Smooth muscle cell (in vitro differentiated cells): ENCODE measurements around the gene GPR26. TPM values are rescaled to one million over a fixed set of nuclear protein-coding genes. Genes with fewer than 3 reads are reported as not detected.

Experiments
- DNase-seq: peaks from one replicate; lab custom pipeline; 2025; ENCODE audit not compliant: unreplicated experiment; lab: John Stamatoyannopoulos, UW
- H2AFZ ChIP-seq: fragments of 200-600 bp; sonication (generic); 2 replicates; pipeline ENCODE4 v1.6.0; 2016; ENCODE audit warnings: antibody characterized with exemption, low read depth, mild to moderate bottlenecking
- H3F3A ChIP-seq: fragments of 200-600 bp; sonication (generic); 2 replicates; pipeline ENCODE4 v1.6.0; 2017; ENCODE audit warnings: antibody characterized with exemption, low read depth
- H3K27ac ChIP-seq: fragments of 200-600 bp; sonication (generic); 2 replicates; pipeline ENCODE4 v1.5.1; 2016; ENCODE audit warnings: low read depth, mild to moderate bottlenecking
- H3K27me3 ChIP-seq: fragments of 200-600 bp; sonication (generic); 2 replicates; pipeline ENCODE4 v1.6.1; 2016; ENCODE audit warnings: low read depth, mild to moderate bottlenecking
- H3K36me3 ChIP-seq: fragments of 200-600 bp; sonication (generic); 2 replicates; pipeline ENCODE4 v1.5.1; 2016; ENCODE audit warnings: low read depth
- H3K4me1 ChIP-seq: fragments of 200-600 bp; sonication (generic); 2 replicates; pipeline ENCODE4 v1.5.1; 2016; ENCODE audit warnings: low read depth
- H3K4me2 ChIP-seq: fragments of 200-600 bp; sonication (generic); 2 replicates; pipeline ENCODE4 v1.6.0; 2016; ENCODE audit warnings: mild to moderate bottlenecking
- H3K4me3 ChIP-seq: fragments of 200-600 bp; sonication (generic); 2 replicates; pipeline ENCODE4 v1.5.1; 2016; ENCODE audit warnings: mild to moderate bottlenecking
- H3K79me2 ChIP-seq: fragments of 200-600 bp; sonication (generic); 2 replicates; pipeline ENCODE4 v1.6.0; 2016; ENCODE audit warnings: low read depth, mild to moderate bottlenecking
- H3K9ac ChIP-seq: fragments of 200-600 bp; sonication (generic); 2 replicates; pipeline ENCODE4 v1.6.0; 2016; ENCODE audit warnings: low read depth
- H3K9me3 ChIP-seq: fragments of 200-600 bp; sonication (generic); replicated peaks from 2 replicates; pipeline ENCODE4 v1.5.1; 2016; ENCODE audit warnings: low read depth
- H4K20me1 ChIP-seq: fragments of 200-600 bp; sonication (generic); 2 replicates; pipeline ENCODE4 v1.6.0; 2016; ENCODE audit warnings: low read depth
- WGBS: methylation state at CpG from one replicate; pipeline ENCODE4 v1.1.7; 2016; ENCODE audit warnings: low lambda C conversion rate; 5-methylcytosine and 5-hydroxymethylcytosine counted together
- polyA plus RNA-seq: library from polyadenylated mRNA; unstranded; fragments of >200 nt; fragmentation: Nextera tagmentation; extraction: Ambion mirVana; gene quantifications from 2 replicates; pipeline ENCODE4 v1.2.1, GENCODE V29; 2016
- total RNA-seq: library from RNA; depleted of rRNA; stranded (reverse); fragments of >200 nt; gene quantifications from 2 replicates; pipeline ENCODE4 v1.2.3, GENCODE V29; 2014
- TF ChIP-seq, protein P1 (sequence below): fragments of 200-600 bp; sonication (generic); IDR thresholded peaks from 2 replicates; pipeline ENCODE4 v1.5.1; 2017; ENCODE audit warnings: borderline replicate concordance, mild to moderate bottlenecking, antibody characterized with exemption; ENCODE audit not compliant: insufficient read depth, poor library complexity, severe bottlenecking

GPR26 gene, protein sequence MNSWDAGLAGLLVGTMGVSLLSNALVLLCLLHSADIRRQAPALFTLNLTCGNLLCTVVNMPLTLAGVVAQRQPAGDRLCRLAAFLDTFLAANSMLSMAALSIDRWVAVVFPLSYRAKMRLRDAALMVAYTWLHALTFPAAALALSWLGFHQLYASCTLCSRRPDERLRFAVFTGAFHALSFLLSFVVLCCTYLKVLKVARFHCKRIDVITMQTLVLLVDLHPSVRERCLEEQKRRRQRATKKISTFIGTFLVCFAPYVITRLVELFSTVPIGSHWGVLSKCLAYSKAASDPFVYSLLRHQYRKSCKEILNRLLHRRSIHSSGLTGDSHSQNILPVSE
- total RNA-seq (not detected in 2 replicates), polyA plus RNA-seq (not detected in 2 replicates)

DNA sequence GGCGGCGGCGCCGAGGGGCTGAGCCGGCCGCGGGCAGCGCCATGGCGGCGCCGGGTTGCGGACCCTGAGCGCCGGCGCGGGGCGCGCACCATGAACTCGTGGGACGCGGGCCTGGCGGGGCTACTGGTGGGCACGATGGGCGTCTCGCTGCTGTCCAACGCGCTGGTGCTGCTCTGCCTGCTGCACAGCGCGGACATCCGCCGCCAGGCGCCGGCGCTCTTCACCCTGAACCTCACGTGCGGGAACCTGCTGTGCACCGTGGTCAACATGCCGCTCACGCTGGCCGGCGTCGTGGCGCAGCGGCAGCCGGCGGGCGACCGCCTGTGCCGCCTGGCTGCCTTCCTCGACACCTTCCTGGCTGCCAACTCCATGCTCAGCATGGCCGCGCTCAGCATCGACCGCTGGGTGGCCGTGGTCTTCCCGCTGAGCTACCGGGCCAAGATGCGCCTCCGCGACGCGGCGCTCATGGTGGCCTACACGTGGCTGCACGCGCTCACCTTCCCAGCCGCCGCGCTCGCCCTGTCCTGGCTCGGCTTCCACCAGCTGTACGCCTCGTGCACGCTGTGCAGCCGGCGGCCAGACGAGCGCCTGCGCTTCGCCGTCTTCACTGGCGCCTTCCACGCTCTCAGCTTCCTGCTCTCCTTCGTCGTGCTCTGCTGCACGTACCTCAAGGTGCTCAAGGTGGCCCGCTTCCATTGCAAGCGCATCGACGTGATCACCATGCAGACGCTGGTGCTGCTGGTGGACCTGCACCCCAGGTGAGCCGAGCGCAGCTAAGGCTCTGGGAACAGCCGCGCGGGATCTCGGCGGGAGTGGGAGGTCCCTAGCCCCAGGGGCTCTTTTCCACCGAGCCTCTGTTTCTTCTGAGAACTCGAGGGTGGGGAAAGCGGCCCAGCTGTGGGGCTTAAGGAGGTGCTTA, at the start of gene GPR26:
Gene GPR26, plus strand, starts transcription at position 38 of the 919 bp plus-strand sequence. Its CDS starts 53 bp downstream, at position 91.
- H3K36me3 ChIP-seq, result no peaks in the 10 kb centered on the region
- TF ChIP-seq, protein P1, sequence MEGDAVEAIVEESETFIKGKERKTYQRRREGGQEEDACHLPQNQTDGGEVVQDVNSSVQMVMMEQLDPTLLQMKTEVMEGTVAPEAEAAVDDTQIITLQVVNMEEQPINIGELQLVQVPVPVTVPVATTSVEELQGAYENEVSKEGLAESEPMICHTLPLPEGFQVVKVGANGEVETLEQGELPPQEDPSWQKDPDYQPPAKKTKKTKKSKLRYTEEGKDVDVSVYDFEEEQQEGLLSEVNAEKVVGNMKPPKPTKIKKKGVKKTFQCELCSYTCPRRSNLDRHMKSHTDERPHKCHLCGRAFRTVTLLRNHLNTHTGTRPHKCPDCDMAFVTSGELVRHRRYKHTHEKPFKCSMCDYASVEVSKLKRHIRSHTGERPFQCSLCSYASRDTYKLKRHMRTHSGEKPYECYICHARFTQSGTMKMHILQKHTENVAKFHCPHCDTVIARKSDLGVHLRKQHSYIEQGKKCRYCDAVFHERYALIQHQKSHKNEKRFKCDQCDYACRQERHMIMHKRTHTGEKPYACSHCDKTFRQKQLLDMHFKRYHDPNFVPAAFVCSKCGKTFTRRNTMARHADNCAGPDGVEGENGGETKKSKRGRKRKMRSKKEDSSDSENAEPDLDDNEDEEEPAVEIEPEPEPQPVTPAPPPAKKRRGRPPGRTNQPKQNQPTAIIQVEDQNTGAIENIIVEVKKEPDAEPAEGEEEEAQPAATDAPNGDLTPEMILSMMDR, result no peak
- no peak within 1 kb of the TSS for H3K4me3 ChIP-seq
- H3K27me3 ChIP-seq, result peaks cover 84% of the 10 kb centered on the region
- WGBS, result 48% methylated on average over 78 of the region's 101 CpGs
- H3K4me2 ChIP-seq, result no peak within 1 kb of the TSS
- H3K9ac ChIP-seq, result no peak within 1 kb of the TSS
- H3F3A ChIP-seq, result no peaks in the 10 kb centered on the region
- no peaks in the 10 kb centered on the region for H4K20me1 ChIP-seq
- H3K27ac ChIP-seq, result no peak within 1 kb of the TSS
- H3K79me2 ChIP-seq, result no peaks in the 10 kb centered on the region
- H3K9me3 ChIP-seq, result no peaks in the 10 kb centered on the region
- no peak for DNase-seq
- no peak within 1 kb of the TSS for H2AFZ ChIP-seq
- no peaks in the 10 kb centered on the region for H3K4me1 ChIP-seq

DNA sequence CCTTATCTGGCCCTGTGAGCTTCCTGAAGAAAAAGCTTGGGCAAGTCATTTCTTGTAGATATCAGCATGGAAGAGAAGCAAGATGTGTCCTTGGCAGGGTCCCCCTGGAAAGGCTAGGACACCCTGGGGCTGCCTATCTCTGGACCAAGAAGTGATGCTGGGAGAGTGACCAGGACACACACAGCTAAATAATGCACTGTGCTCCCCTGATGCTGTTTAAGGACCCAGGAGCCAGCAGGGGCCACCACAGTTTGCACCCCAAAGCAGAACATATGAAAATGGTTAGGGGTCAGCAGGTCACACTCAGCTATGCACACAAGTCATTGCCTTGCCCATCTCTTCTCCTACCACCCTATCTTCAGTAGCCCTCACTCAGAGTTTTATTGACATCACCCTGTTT, 47.9 kb upstream of the GPR26 start:
- Histone ChIP-seq H3K9ac (no peak overlapping the region), H3K4me2 (no peak overlapping the region), H3F3A (no peaks in the 10 kb centered on the region), H3K27me3 (peaks cover 21% of the 10 kb centered on the region), H3K4me1 (no peaks in the 10 kb centered on the region), H4K20me1 (no peaks in the 10 kb centered on the region), H3K9me3 (no peaks in the 10 kb centered on the region), H3K4me3 (no peak overlapping the region), H3K27ac (no peak overlapping the region), H3K79me2 (no peaks in the 10 kb centered on the region), H3K36me3 (no peaks in the 10 kb centered on the region), H2AFZ (no peak overlapping the region)
- no peak for DNase-seq
- TF ChIP-seq, protein P1, result no peak

DNA sequence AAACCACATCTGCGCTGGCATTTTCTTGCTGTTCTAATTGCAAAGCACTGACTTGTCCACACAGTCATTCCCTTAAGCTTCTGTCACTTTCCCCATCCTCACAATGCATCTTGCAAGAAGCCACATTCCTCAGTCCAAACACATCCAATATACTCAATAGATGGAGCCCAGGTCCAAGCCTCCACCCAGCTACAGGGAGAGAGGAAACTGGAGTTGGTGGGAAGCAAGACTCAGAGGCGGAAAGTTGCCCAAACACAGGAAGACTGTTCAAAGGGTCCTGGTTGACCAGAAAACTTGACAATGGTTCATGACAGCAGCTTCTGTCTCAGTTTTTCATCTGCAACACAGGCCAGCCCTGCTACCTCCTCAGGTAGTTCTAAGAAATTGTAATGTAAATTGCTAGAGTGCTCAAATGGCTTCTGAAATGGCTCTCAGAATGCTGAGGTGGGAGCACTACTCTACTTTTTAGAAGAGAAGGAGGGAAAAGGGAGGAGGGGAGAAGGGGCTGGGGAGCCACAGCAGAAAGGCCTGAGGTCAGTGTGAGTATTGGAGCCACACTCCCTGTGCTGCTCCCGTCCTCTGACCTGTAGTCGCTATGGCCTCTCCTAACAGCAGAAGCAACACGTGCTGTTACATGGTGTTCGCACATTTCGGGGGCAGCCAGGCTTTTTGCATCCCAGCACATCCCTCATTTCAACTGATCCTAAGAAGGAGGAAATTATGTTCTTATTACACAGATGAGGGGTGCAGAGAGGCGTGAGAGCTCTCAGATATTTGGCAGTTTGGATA, 46.9 kb upstream of the GPR26 start:
- WGBS, result 84% methylated on average over 8 of the region's 8 CpGs
- TF ChIP-seq, protein P1, result no peak

More for the DNA sequence above, 46.9 kb upstream of the GPR26 start:
- Histone ChIP-seq H3K4me2 (no peak overlapping the region), H3K27me3 (peaks cover 21% of the 10 kb centered on the region), H3K4me1 (no peaks in the 10 kb centered on the region), H3K9me3 (no peaks in the 10 kb centered on the region), H3K36me3 (no peaks in the 10 kb centered on the region), H3F3A (no peaks in the 10 kb centered on the region), H3K4me3 (no peak overlapping the region), H2AFZ (no peak overlapping the region), H3K9ac (no peak overlapping the region), H3K79me2 (no peaks in the 10 kb centered on the region), H3K27ac (no peak overlapping the region), H4K20me1 (no peaks in the 10 kb centered on the region)
- DNase-seq, result no peak
